ENCODE measurements around the gene B3GALT2. TPM values are rescaled to one million over a fixed set of nuclear protein-coding genes. Genes with fewer than 3 reads are reported as not detected.

Gene B3GALT2
- total and polyA plus RNA-seq, 2 of the 8 experiments (the other 6 are each of a cell fraction or from before 2014, with no cell fraction given) = not detected

DNA sequence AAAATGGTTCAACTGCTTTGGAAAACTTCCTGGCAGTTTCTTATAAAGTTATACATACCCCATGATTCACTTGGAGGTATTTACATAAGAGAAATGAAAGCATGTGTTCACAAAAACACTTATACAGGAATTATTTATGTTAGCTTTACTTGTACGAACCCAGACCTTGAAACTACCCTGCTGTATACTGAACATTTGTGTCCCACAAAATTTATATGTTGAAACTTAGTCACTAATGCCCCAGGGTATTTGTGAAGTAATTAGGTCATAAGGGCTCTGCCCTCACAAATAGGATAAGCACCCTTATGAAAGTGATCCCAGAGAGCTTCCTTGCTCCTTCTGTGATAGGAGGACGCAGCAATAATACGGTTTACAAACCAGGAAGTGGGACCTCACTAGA is 42.7 kb upstream of the B3GALT2 start (continued):
- TF ChIP-seq SAP30 (IDR thresholded peaks at IDR 0.05; ENCODE audit: insufficient read depth, insufficient replicate concordance, low read length) = no peak
- TF ChIP-seq HDAC2 (IDR thresholded peaks at IDR 0.05; ENCODE audit: borderline replicate concordance in 1 of 2, low read depth in 2 of 2, low read length in 2 of 2) = no peak
- TF ChIP-seq CTBP2 (IDR thresholded peaks at IDR 0.05; ENCODE audit: borderline replicate concordance, insufficient read depth, insufficient read length, low read length) = no peak
- TF ChIP-seq, protein P1, sequence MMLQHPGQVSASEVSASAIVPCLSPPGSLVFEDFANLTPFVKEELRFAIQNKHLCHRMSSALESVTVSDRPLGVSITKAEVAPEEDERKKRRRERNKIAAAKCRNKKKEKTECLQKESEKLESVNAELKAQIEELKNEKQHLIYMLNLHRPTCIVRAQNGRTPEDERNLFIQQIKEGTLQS (IDR thresholded peaks at IDR 0.05; ENCODE audit: insufficient read depth, low read depth, low read length) = no peak
